HepG2 (cell line): ENCODE results near the gene TJAP1. TPM values are rescaled to one million over a fixed set of nuclear protein-coding genes. Genes with fewer than 3 reads are reported as not detected.

Source experiments
- CREM ChIP-seq, 2 experiments: sonication (generic) in 1 of 2; formaldehyde crosslinking in 1 of 2; IDR thresholded peaks; 2 replicates each; pipeline versions ENCODE4 v1.4.0 to v1.6.1; 2016 to 2020; ENCODE audit warnings: antibody characterized with exemption in 1 of 2, mild to moderate bottlenecking in 1 of 2, missing genetic modification reagents in 1 of 2
- FOXK2 ChIP-seq: fragments of 450-650 bp; IDR thresholded peaks from 2 replicates; pipeline ENCODE4 v1.6.1; 2016
- GZF1 ChIP-seq: sonication (generic); formaldehyde crosslinking; IDR thresholded peaks from 2 replicates; pipeline ENCODE4 v1.5.1; 2020; ENCODE audit warnings: mild to moderate bottlenecking, missing genetic modification reagents
- HIVEP1 ChIP-seq: sonication (generic); formaldehyde crosslinking; IDR thresholded peaks from 2 replicates; pipeline ENCODE4 v1.4.0; 2020; ENCODE audit warnings: mild to moderate bottlenecking, missing genetic modification reagents
- ISX ChIP-seq: sonication (generic); formaldehyde crosslinking; conservative IDR thresholded peaks from 2 replicates; pipeline ENCODE4 v1.5.0; 2020; ENCODE audit warnings: missing genetic modification reagents
- KDM5B ChIP-seq: sonication (generic); formaldehyde crosslinking; IDR thresholded peaks from 2 replicates; pipeline ENCODE4 v1.4.0; 2020; ENCODE audit warnings: missing genetic modification reagents, mild to moderate bottlenecking, borderline replicate concordance
- KIAA2018 ChIP-seq: sonication (generic); formaldehyde crosslinking; IDR thresholded peaks from 2 replicates; pipeline ENCODE4 v1.5.0; 2020; ENCODE audit warnings: mild to moderate bottlenecking, missing genetic modification reagents, borderline replicate concordance
- MEIS2 ChIP-seq: sonication (generic); formaldehyde crosslinking; IDR thresholded peaks from 2 replicates; pipeline ENCODE4 v1.9.0; 2021; ENCODE audit warnings: mild to moderate bottlenecking, missing genetic modification reagents
- NCOR1 ChIP-seq: fragments of 200-600 bp; sonication (generic); IDR thresholded peaks from 2 replicates; pipeline ENCODE4 v1.7.0; 2017; ENCODE audit warnings: antibody characterized with exemption, low read length, borderline replicate concordance
- NFE2L2 ChIP-seq: fragments of 150-350 bp; IDR thresholded peaks from 2 replicates; pipeline ENCODE4 v1.6.1; 2014; ENCODE audit warnings: low read length
- RFXAP ChIP-seq: sonication (generic); formaldehyde crosslinking; IDR thresholded peaks from 2 replicates; pipeline ENCODE4 v1.4.0; 2020; ENCODE audit warnings: missing genetic modification reagents, borderline replicate concordance
- TEAD3 ChIP-seq: optimal IDR thresholded peaks from 2 replicates; pipeline ENCODE3; 2016; ENCODE audit warnings: borderline replicate concordance
- ZFAT ChIP-seq: sonication (generic); formaldehyde crosslinking; conservative IDR thresholded peaks from 2 replicates; pipeline ENCODE4 v1.8.1; 2023; ENCODE audit warnings: missing genetic modification reagents, inconsistent platforms
- ZMYM3 ChIP-seq: sonication (generic); formaldehyde crosslinking; IDR thresholded peaks from 2 replicates; pipeline ENCODE4 v1.5.1; 2020; ENCODE audit warnings: mild to moderate bottlenecking, missing genetic modification reagents
- ZNF235 ChIP-seq: sonication (generic); formaldehyde crosslinking; IDR thresholded peaks from 2 replicates; pipeline ENCODE4 v1.8.1; 2023; ENCODE audit warnings: mild to moderate bottlenecking, missing genetic modification reagents, borderline replicate concordance
- ZNF609 ChIP-seq: sonication (generic); formaldehyde crosslinking; IDR thresholded peaks from 2 replicates; pipeline ENCODE4 v1.4.0; 2020; ENCODE audit warnings: mild to moderate bottlenecking, missing genetic modification reagents, borderline replicate concordance
- polyA plus RNA-seq, 8 experiments: library from polyadenylated mRNA; depleted of rRNA in 3 of 8; stranded (reverse) in 7 of 8; unstranded in 1 of 8; fragments of >200 nt; fragmentation: Illumina TruSeq in 4 of 8; extraction: Trizol in 4 of 8; gene quantifications; 2 replicates each; pipeline versions ENCODE4 v1.2.1 to v1.2.3, GENCODE V29; 2011 to 2016; ENCODE audit warnings: low read depth in 4 of 8, missing spikeins in 1 of 8, mixed read lengths in 1 of 8; ENCODE audit not compliant: insufficient read depth in 1 of 8
- total RNA-seq, 5 experiments: library from RNA; depleted of rRNA; stranded (reverse); fragments of >200 nt; fragmentation: Illumina TruSeq; extraction: Trizol; gene quantifications; 2 replicates each; pipeline ENCODE4 v1.2.3, GENCODE V29; 2016; ENCODE audit warnings: low read depth in 1 of 5

Gene TJAP1
- total and polyA plus RNA-seq, 2 of the 13 experiments (the other 11 are each of a cell fraction or from before 2014, with no cell fraction given), result 15.7 to 41.6 TPM

- peak; percentile 75 for TF ChIP-seq CREM (IDR thresholded peaks at IDR 0.05)
- TF ChIP-seq CREM (CRISPR knock-in tag; IDR thresholded peaks at IDR 0.05), result peak; percentile 35; the same call in 1 of the 2 replicates
- peak; percentile 71 for TF ChIP-seq ZMYM3 (CRISPR knock-in tag)
- TF ChIP-seq ZFAT (CRISPR knock-in tag), result no peak
- no peak for TF ChIP-seq NFE2L2
- TF ChIP-seq ISX (CRISPR knock-in tag), result no peak
- TF ChIP-seq ZNF235 (CRISPR knock-in tag), result no peak
- TF ChIP-seq NCOR1, result no peak
- no peak for TF ChIP-seq MEIS2 (CRISPR knock-in tag)
- peak; percentile 100 for TF ChIP-seq HIVEP1 (CRISPR knock-in tag)
- no peak for TF ChIP-seq RFXAP (CRISPR knock-in tag)
- no peak for TF ChIP-seq GZF1
- no peak for TF ChIP-seq FOXK2
- peak; percentile 63; the same call in 1 of the 2 replicates for TF ChIP-seq ZNF609 (CRISPR knock-in tag)
- peak; percentile 46 for TF ChIP-seq TEAD3 (CRISPR knock-in tag)
- TF ChIP-seq KDM5B (CRISPR knock-in tag), result peak; percentile 75; the same call in 1 of the 2 replicates
- TF ChIP-seq KIAA2018, result no peak
Observed at GRCh38 chr6:43477235-43478007, at the start of gene TJAP1 (continued).
